Pancreas (tissue), 10 donors: ENCODE measurements around the gene UBAC2. TPM values are rescaled to one million over a fixed set of nuclear protein-coding genes. Genes with fewer than 3 reads are reported as not detected.
A peak's percentile ranks its signal among the peaks of the same experiment; 100 is the strongest.

Source experiments
- ATAC-seq, 4 donors: fragments of 200-7000 bp; cut with Tn5 transposase; one replicate each; pipeline versions ENCODE4 v1.8.0 to v1.9.1; 2020; ENCODE audit warnings: mild to moderate bottlenecking in 4 of 4, moderate library complexity in 4 of 4
- DNase-seq, 6 donors: peaks; one replicate each; pipeline ENCODE4 v3.0.0-alpha.2; 2020
- FAIRE-seq: peaks from 2 replicates; lab custom pipeline; 2012; peaks lifted over from hg19 to GRCh38; lab: Jason Lieb, UNC
- H3K27ac ChIP-seq, 4 donors: fragments of 200-600 bp; sonication (generic); 1 replicate in 3 of 4; 2 replicates in 1 of 4; pipeline versions ENCODE4 v1.5.0 to v1.8.0; 2020
- H3K27me3 ChIP-seq, 4 donors: fragments of 200-600 bp; one replicate each; pipeline ENCODE4 v1.8.0; 2021
- H3K36me3 ChIP-seq, 3 donors: fragments of 200-600 bp; sonication (generic) in 1 of 3; one replicate each; pipeline versions ENCODE4 v1.5.0 to v1.8.0; 2020 to 2021
- H3K4me1 ChIP-seq, 3 donors: fragments of 200-600 bp; one replicate each; pipeline ENCODE4 v1.8.0; 2021
- H3K4me3 ChIP-seq, 4 donors: fragments of 200-600 bp; sonication (generic) in 2 of 4; one replicate each; pipeline versions ENCODE4 v1.5.0 to v1.8.0; 2020 to 2021
- H3K9me3 ChIP-seq, 4 donors: fragments of 200-600 bp; one replicate each; pipeline ENCODE4 v1.8.0; 2021
- CTCF ChIP-seq, 4 donors: fragments of 200-600 bp; sonication (generic) in 3 of 4; IDR thresholded peaks; one replicate each; pipeline versions ENCODE4 v1.5.0 to v1.8.0; 2021; ENCODE audit warnings: antibody characterized with exemption in 4 of 4
- WGBS, 2 donors: extraction: QIAGEN DNeasy Blood & Tissue Kit; methylation state at CpG; one replicate each; pipeline ENCODE4 v1.1.7; 2013; 5-methylcytosine and 5-hydroxymethylcytosine counted together
- intact Hi-C, 3 donors: fragments of 100-400 bp; cut with DNase I; formaldehyde crosslinking; loops; one replicate each; pipeline versions ENCODE4 v1.11.1 to v1.14.2; 2022
- polyA plus RNA-seq, 2 donors: library from polyadenylated mRNA; stranded (reverse); fragments of 200-250 nt; gene quantifications; one replicate each; pipeline ENCODE4 v1.2.3, GENCODE V29; 2013
- total RNA-seq, 6 donors: library from RNA; stranded (reverse); fragmentation: NEBNext Ultra II Directional in 4 of 6; extraction: Animal tissue kit (Norgen Biotek cat#: 25700) in 4 of 6; gene quantifications; one replicate each; pipeline versions ENCODE4 v1.2.1 to v1.2.4, GENCODE V29; 2021 to 2023
- donor health status: healthy with polysubstance abuse.
- donor health status: DM: no; HTN: no; CAD: no; lungs with moderate emphysema.
- donor health status: DM: no; HTN: no; CAD: no.
- donor health status: control.
- donor health status: control.
- donor health status: Bipolar disorder and iron deficiency.
- donor health status: DM: yes; HTN: yes; CAD: no.
- donor health status: DM: no; HTN: no; CAD: no.
- donor health status: DM: no; HTN: no; CAD: no.
- donor health status: DM: yes; HTN: yes; CAD: no.

UBAC2 gene
- total and polyA plus RNA-seq, 8 donors, result 17.5 to 29.5 (median 26.9) TPM

- intact Hi-C loops, result no loop called here
- Histone ChIP-seq H3K27me3 (no peaks in the 10 kb centered on the region), H3K4me3 (no peak overlapping the region), H3K36me3 (no peaks in the 10 kb centered on the region), H3K4me1 (no peaks in the 10 kb centered on the region), H3K27ac (no peak overlapping the region), H3K9me3 (no peaks in the 10 kb centered on the region)
- no peak for TF ChIP-seq CTCF (IDR thresholded peaks at IDR 0.05)
- ATAC-seq (peak in 2 of 4 donors; percentile 35 to 41), DNase-seq (no peak), FAIRE-seq (no peak)
- WGBS, 2 donors, result 68 to 81% methylated on average over 7 of the region's 7 CpGs
These were observed 8.7 kb upstream of the UBAC2 start for GRCh38 chr13:99191900-99192399.

- TF ChIP-seq CTCF (IDR thresholded peaks at IDR 0.05), result no peak
- no peak for ATAC-seq
- Histone ChIP-seq H3K36me3 (no peaks in the 10 kb centered on the region), H3K4me1 (no peaks in the 10 kb centered on the region), H3K27ac (no peak overlapping the region), H3K9me3 (no peaks in the 10 kb centered on the region), H3K27me3 (no peaks in the 10 kb centered on the region), H3K4me3 (no peak overlapping the region)
- intact Hi-C loops, result no loop called here
- FAIRE-seq, result no peak
- no peak for DNase-seq
These were observed 8.2 kb upstream of the UBAC2 start for GRCh38 chr13:99192480-99192879.

- no peak for TF ChIP-seq CTCF (IDR thresholded peaks at IDR 0.05)
- intact Hi-C loops, result no loop called here
- FAIRE-seq (no peak), ATAC-seq (no peak), DNase-seq (no peak)
- Histone ChIP-seq H3K36me3 (no peaks in the 10 kb centered on the region), H3K9me3 (no peaks in the 10 kb centered on the region), H3K27me3 (no peaks in the 10 kb centered on the region), H3K4me1 (no peaks in the 10 kb centered on the region), H3K4me3 (no peak overlapping the region), H3K27ac (no peak overlapping the region)
- 65% methylated on average over 4 of the region's 4 CpGs for WGBS, 2 donors
These were observed 7.5 kb upstream of the UBAC2 start for GRCh38 chr13:99193152-99193551.

GRCh38 chr13:99196466-99197116 lies 4.1 kb upstream of the UBAC2 start:
- no peak for FAIRE-seq
- TF ChIP-seq CTCF (IDR thresholded peaks at IDR 0.05), result no peak
- Histone ChIP-seq H3K27ac (no peak overlapping the region), H3K36me3 (no peaks in the 10 kb centered on the region), H3K9me3 (no peaks in the 10 kb centered on the region), H3K4me1 (peaks cover 0 to 4% (median 0%) of the 10 kb centered on the region in 3 donors), H3K27me3 (no peaks in the 10 kb centered on the region), H3K4me3 (no peak overlapping the region)
- WGBS, 2 donors, result 82 to 88% methylated on average over 5 of the region's 5 CpGs
- no peak for ATAC-seq
- DNase-seq, result no peak
- intact Hi-C loops, result no loop called here

- Histone ChIP-seq H3K9me3 (no peaks in the 10 kb centered on the region), H3K4me1 (peaks cover 0 to 4% (median 3%) of the 10 kb centered on the region in 3 donors), H3K27ac (no peak overlapping the region), H3K36me3 (no peaks in the 10 kb centered on the region), H3K4me3 (no peak overlapping the region), H3K27me3 (no peaks in the 10 kb centered on the region)
- 56 to 60% methylated on average over 5 of the region's 5 CpGs for WGBS, 2 donors
- no peak for TF ChIP-seq CTCF (IDR thresholded peaks at IDR 0.05)
- ATAC-seq (no peak), DNase-seq (no peak), FAIRE-seq (no peak)
- intact Hi-C loops, result no loop called here
These were observed 3.5 kb upstream of the UBAC2 start for GRCh38 chr13:99197117-99197651.
